ENCODE data around the gene SNRPF.

DNA sequence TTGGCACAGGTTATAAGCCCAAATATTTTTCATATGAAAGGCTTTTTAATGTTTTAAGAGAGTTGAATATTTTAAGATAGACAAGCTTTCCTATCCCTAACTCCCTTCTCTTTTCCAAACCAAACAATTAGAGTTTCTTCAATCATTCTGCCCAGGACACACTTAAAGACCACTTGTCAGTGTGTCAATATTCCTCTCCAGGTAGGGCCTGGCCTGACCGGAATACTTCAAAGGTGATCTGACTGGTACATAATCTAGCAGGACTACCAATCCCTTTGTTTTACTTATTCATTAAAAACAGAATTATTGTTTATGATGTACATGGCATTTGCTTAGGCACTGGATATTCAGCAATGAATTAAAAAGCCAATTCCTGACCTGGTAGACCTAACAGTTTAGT is 24.2 kb upstream of the SNRPF start:
- no peak for TF ChIP-seq POLR2A (IDR thresholded peaks at IDR 0.05)
- no peak for TF ChIP-seq POLR2AphosphoS5 (IDR thresholded peaks at IDR 0.05)
- TF ChIP-seq, protein P1, sequence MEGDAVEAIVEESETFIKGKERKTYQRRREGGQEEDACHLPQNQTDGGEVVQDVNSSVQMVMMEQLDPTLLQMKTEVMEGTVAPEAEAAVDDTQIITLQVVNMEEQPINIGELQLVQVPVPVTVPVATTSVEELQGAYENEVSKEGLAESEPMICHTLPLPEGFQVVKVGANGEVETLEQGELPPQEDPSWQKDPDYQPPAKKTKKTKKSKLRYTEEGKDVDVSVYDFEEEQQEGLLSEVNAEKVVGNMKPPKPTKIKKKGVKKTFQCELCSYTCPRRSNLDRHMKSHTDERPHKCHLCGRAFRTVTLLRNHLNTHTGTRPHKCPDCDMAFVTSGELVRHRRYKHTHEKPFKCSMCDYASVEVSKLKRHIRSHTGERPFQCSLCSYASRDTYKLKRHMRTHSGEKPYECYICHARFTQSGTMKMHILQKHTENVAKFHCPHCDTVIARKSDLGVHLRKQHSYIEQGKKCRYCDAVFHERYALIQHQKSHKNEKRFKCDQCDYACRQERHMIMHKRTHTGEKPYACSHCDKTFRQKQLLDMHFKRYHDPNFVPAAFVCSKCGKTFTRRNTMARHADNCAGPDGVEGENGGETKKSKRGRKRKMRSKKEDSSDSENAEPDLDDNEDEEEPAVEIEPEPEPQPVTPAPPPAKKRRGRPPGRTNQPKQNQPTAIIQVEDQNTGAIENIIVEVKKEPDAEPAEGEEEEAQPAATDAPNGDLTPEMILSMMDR (IDR thresholded peaks at IDR 0.05), result no peak

Measured in prostate gland (tissue), 2 donors.